ENCODE measurements around the gene RNASE1. TPM values are rescaled to one million over a fixed set of nuclear protein-coding genes. Genes with fewer than 3 reads are reported as not detected.
"Not testable (repeated sequence)": the region's sequence is repeated elsewhere in the genome, so short reads cannot be mapped to it uniquely, and the experiment has no call there.

The RNASE1 gene
- total and polyA plus RNA-seq, 9 donors = 62.5 to 985 (median 140) TPM

- Histone ChIP-seq H3K27ac (no peak overlapping the region), H3K27me3 (no peaks in the 10 kb centered on the region), H3K9me3 (no peaks in the 10 kb centered on the region), H3K4me1 (ENCODE audit: insufficient read depth) (no peaks in the 10 kb centered on the region), H3K36me3 (no peaks in the 10 kb centered on the region), H3K4me3 (no peak overlapping the region)
- intact Hi-C loops (cut with DNase I) = loop anchor here in 1 of 4 donors (5.0 kb wide), 1 partner anchor 64 kb away; no protein-coding TSS in a partner anchor
- 82 to 96% (median 84%) methylated on average over 3 of the region's 3 CpGs for WGBS, 3 donors
- TF ChIP-seq CTCF (IDR thresholded peaks at IDR 0.05) = no peak
- TF ChIP-seq EP300 (IDR thresholded peaks at IDR 0.05) = no peak
- TF ChIP-seq POLR2A (IDR thresholded peaks at IDR 0.05) = no peak
- DNase-seq = no peak
Measured at GRCh38 chr14:20768593-20768892, 34.1 kb downstream of the RNASE1 start.

- Histone ChIP-seq H3K4me3 (no peak overlapping the region), H3K36me3 (no peaks in the 10 kb centered on the region), H3K27me3 (no peaks in the 10 kb centered on the region), H3K27ac (no peak overlapping the region), H3K9me3 (no peaks in the 10 kb centered on the region), H3K4me1 (ENCODE audit: insufficient read depth) (no peaks in the 10 kb centered on the region)
- DNase-seq = no peak
- intact Hi-C loops (cut with DNase I) = no loop called here
- TF ChIP-seq EP300 (IDR thresholded peaks at IDR 0.05) = no peak
- TF ChIP-seq CTCF (IDR thresholded peaks at IDR 0.05) = no peak
- no peak for TF ChIP-seq POLR2A (IDR thresholded peaks at IDR 0.05)
Measured at GRCh38 chr14:20760950-20761349, 41.7 kb downstream of the RNASE1 start.

- H3K27ac ChIP-seq; H3K9me3 ChIP-seq; H3K27me3 ChIP-seq; H3K4me3 ChIP-seq; DNase-seq; H3K4me1 ChIP-seq (ENCODE audit: insufficient read depth); intact Hi-C loops (cut with DNase I); H3K36me3 ChIP-seq: not testable (repeated sequence)
- 87 to 96% (median 95%) methylated on average over 5 of the region's 5 CpGs for WGBS, 3 donors
Measured at GRCh38 chr14:20759465-20759864, 43.2 kb downstream of the RNASE1 start.

GRCh38 chr14:20757965-20758364, 44.7 kb downstream of the RNASE1 start:
- Histone ChIP-seq H3K27ac (no peak overlapping the region), H3K4me3 (no peak overlapping the region), H3K27me3 (no peaks in the 10 kb centered on the region), H3K9me3 (no peaks in the 10 kb centered on the region), H3K36me3 (no peaks in the 10 kb centered on the region), H3K4me1 (ENCODE audit: insufficient read depth) (no peaks in the 10 kb centered on the region)
- intact Hi-C loops (cut with DNase I) = no loop called here
- no peak for DNase-seq
- WGBS, 3 donors = 72 to 73% (median 72%) methylated on average over 4 of the region's 4 CpGs
- TF ChIP-seq CTCF (IDR thresholded peaks at IDR 0.05) (no peak), POLR2A (IDR thresholded peaks at IDR 0.05) (no peak), EP300 (IDR thresholded peaks at IDR 0.05) (no peak)

- TF ChIP-seq EP300 (IDR thresholded peaks at IDR 0.05) = no peak
- TF ChIP-seq CTCF (IDR thresholded peaks at IDR 0.05) = no peak
- TF ChIP-seq POLR2A (IDR thresholded peaks at IDR 0.05) = no peak
- intact Hi-C loops (cut with DNase I) = no loop called here
- Histone ChIP-seq H3K27me3 (no peaks in the 10 kb centered on the region), H3K27ac (no peak overlapping the region), H3K4me1 (ENCODE audit: insufficient read depth) (no peaks in the 10 kb centered on the region), H3K9me3 (no peaks in the 10 kb centered on the region), H3K36me3 (no peaks in the 10 kb centered on the region), H3K4me3 (no peak overlapping the region)
- 73 to 80% (median 74%) methylated on average over 6 of the region's 6 CpGs for WGBS, 3 donors
- DNase-seq = no peak
Measured at GRCh38 chr14:20755037-20755436, 47.6 kb downstream of the RNASE1 start.
